HFF-Myc (cell line): Measurements from ENCODE around the gene ZDHHC18.
"Not testable (repeated sequence)": the region's sequence is repeated elsewhere in the genome, so short reads cannot be mapped to it uniquely, and the experiment has no call there.

Experiments used
- DNase-seq: peaks from one replicate; pipeline ENCODE4 v3.0.0-alpha.2; 2011; ENCODE audit warnings: low read depth; ENCODE audit errors: extremely low read depth
- H3K4me3 ChIP-seq: replicated peaks from 2 replicates; pipeline ENCODE4 v1.5.1; 2011; ENCODE audit warnings: low read depth, mild to moderate bottlenecking, control low read depth, low read length
- TF ChIP-seq, protein P1 (sequence below): IDR thresholded peaks from 2 replicates; pipeline ENCODE4 v1.5.1; 2012; ENCODE audit warnings: mild to moderate bottlenecking, low read depth, low read length, control low read depth; ENCODE audit errors: missing control alignments

Gene ZDHHC18

DNA sequence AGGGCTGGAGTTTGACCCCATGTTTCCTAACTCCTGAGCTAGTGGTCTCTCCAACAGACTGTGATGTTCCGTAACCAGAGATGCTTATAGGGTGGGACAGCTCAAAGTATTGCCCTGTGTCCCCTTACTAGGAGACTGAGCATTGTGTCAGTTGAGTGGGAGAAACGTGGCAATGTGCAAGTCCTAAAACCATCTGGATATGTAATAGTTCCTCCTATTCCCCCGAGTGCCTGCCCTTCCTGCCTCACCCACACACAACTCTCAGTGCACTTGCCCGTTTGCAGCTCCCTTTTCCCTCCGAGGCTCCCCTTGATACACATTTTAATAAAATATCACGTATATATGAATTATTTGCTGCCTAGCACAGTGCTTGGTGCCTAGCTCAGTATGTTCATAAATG is 35.3 kb upstream of the ZDHHC18 start:
- H3K4me3 ChIP-seq: no peak overlapping the region
- no peak for DNase-seq
- TF ChIP-seq, protein P1, sequence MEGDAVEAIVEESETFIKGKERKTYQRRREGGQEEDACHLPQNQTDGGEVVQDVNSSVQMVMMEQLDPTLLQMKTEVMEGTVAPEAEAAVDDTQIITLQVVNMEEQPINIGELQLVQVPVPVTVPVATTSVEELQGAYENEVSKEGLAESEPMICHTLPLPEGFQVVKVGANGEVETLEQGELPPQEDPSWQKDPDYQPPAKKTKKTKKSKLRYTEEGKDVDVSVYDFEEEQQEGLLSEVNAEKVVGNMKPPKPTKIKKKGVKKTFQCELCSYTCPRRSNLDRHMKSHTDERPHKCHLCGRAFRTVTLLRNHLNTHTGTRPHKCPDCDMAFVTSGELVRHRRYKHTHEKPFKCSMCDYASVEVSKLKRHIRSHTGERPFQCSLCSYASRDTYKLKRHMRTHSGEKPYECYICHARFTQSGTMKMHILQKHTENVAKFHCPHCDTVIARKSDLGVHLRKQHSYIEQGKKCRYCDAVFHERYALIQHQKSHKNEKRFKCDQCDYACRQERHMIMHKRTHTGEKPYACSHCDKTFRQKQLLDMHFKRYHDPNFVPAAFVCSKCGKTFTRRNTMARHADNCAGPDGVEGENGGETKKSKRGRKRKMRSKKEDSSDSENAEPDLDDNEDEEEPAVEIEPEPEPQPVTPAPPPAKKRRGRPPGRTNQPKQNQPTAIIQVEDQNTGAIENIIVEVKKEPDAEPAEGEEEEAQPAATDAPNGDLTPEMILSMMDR: no peak

DNA sequence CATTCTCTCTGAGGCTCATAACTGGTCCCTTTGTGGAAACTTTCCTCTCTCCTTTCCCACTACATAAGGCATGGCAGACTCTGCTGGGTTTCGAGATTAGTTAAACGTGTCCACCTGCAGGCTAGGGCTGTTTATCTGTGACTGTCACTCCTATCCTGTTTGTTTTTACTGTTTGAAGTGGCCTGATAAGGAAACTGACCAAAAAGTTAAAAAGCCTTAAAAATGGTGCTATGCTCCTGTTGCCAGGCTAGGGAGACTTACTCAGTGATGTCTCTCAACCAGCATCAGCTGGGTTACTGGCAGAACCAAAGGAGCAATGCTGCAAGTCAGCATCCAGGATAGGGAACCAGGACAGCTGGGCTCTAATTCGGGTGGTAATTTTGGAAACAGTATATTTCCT is 34.9 kb upstream of the ZDHHC18 start:
- TF ChIP-seq, protein P1: no peak
- no peak overlapping the region for H3K4me3 ChIP-seq
- DNase-seq: no peak

DNA sequence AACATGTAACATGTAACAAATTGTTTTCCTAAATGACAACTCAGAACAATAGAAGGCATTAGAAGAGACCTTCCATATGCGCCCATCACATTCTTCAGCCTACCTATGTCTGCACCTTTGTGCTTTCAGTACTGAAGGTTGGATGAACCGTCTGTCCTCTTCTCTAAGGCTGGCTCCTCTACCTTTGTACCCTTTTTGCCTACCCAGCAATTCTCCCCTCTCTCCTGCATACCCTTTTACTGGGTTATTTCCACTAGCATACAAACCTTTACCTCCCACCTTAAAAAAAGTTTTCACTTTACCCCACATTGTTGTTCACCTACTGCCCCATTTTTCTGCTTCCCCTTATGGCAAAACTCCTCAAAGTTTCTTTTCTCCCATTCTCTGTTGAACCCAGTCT is 33.6 kb upstream of the ZDHHC18 start:
- no peak overlapping the region for H3K4me3 ChIP-seq
- no peak for DNase-seq
- TF ChIP-seq, protein P1: no peak

DNA sequence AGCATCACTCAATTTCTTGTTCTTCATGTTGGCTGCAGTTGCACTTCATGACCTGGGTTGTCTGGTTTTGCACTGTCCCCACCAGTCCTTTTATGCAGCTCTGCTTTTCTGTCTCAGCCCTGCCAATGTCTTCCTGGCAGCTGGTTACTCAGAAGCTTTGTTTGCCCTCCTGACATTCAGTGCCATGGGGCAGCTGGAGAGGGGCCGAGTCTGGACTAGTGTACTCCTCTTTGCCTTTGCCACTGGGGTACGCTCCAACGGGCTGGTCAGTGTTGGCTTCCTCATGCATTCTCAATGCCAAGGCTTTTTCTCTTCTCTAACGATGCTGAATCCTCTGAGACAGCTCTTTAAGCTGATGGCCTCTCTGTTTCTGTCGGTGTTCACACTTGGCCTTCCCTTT is 32.1 kb upstream of the ZDHHC18 start:
- no peak for DNase-seq
- no peak overlapping the region for H3K4me3 ChIP-seq
- TF ChIP-seq, protein P1: no peak

DNA sequence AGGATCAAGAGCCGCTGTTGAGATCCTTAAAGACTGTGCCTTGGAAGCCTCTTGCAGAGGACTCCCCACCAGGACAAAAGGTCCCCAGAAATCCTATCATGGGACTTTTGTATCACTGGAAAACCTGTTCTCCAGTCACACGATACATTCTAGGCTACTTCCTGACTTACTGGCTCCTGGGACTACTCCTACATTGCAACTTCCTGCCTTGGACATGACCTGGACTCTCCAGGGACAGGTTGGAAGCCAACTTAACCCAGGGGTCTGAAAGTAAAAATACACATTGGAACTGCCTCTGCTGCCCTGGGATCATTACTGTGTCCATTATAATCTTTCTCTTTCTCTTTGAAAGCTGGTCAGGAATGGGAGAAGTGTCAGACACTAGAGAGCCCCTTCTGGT is 28.9 kb upstream of the ZDHHC18 start:
- DNase-seq: no peak
- TF ChIP-seq, protein P1: no peak
- no peak overlapping the region for H3K4me3 ChIP-seq

DNA sequence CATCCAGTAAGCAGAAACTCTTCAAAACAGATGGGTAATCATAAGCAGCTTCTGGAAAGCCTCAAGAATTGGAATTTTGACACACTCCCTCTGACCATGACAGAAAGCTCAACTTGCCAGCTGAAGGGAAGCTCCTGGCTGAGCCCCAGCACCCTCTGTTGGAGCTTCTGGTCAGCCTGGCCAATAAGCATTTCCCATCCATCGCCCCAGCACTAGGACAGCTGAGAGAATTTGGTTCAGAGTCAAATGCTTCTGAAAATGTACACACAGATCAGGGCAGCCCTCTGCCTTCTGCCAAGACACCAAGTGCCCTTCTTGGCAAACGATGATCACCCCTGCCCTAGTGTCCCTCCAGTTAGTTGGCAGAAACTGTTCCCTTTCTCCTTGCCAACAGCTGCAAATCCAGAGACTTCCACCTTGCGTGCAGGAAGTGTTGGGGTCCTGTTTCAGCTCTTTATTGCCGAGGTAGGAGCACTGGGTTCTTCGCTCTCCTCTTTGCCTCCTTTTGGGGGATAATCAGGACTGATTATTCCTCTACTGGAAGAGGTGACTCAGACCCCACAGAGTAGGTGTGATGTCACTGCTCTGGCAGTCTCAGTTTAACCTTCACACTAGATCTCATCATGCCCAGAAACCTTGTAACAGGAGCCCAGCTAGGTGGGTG is 26.9 kb upstream of the ZDHHC18 start:
- H3K4me3 ChIP-seq: no peak overlapping the region
- TF ChIP-seq, protein P1: no peak
- no peak for DNase-seq

DNA sequence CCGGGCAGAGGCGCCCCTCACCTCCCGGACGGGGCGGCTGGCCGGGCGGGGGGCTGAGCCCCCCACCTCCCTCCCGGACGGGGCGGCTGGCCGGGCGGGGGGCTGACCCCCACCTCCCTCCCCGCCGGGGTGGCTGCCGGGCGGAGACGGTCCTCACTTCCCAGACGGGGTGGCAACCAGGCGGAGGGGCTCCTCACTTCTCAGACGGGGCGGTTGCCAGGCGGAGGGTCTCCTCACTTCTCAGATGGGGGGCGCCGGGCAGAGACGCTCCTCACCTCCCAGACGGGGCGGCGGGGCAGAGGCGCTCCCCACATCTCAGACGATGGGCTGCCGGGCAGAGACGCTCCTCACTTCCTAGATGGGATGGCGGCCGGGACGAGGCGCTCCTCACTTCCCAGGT is 22.6 kb upstream of the ZDHHC18 start:
- DNase-seq, H3K4me3 ChIP-seq: not testable (repeated sequence)
